GM23338 (cell line): Measurements from ENCODE around the gene PGLYRP2.

Experiments used
- CREB1 ChIP-seq: fragments of 250-450 bp; sonication (Bioruptor Pico); IDR thresholded peaks from 2 replicates; pipeline ENCODE4 v1.5.0; 2020; ENCODE audit warnings: low read depth, mild to moderate bottlenecking, moderate library complexity
- EZH2 ChIP-seq: fragments of 200-600 bp; sonication (generic); IDR thresholded peaks from one replicate; pipeline ENCODE4 v1.8.0; 2017; ENCODE audit warnings: antibody characterized with exemption, mild to moderate bottlenecking, low read depth; ENCODE audit not compliant: unreplicated experiment
- EZH2phosphoT487 ChIP-seq: fragments of 200-600 bp; sonication (generic); IDR thresholded peaks from one replicate; pipeline ENCODE4 v1.8.1; 2018; ENCODE audit warnings: antibody characterized with exemption; ENCODE audit not compliant: unreplicated experiment
- JUNB ChIP-seq: IDR thresholded peaks from one replicate; pipeline ENCODE4 v1.6.1; 2016; ENCODE audit warnings: antibody characterized with exemption; ENCODE audit not compliant: unreplicated experiment
- NANOG ChIP-seq: IDR thresholded peaks from 2 replicates; pipeline ENCODE4 v1.6.1; 2016; ENCODE audit warnings: antibody characterized with exemption, borderline replicate concordance
- POLR2AphosphoS5 ChIP-seq: IDR thresholded peaks from 2 replicates; pipeline ENCODE4 v1.6.1; 2016; ENCODE audit warnings: antibody characterized with exemption, low read depth
- STAT1 ChIP-seq: IDR thresholded peaks from one replicate; pipeline ENCODE4 v1.6.1; 2016; ENCODE audit warnings: antibody characterized with exemption; ENCODE audit not compliant: unreplicated experiment
- ZNF114 ChIP-seq: fragments of 250-450 bp; sonication (Bioruptor Pico); IDR thresholded peaks from 2 replicates; pipeline ENCODE4 v1.5.0; 2020; ENCODE audit warnings: mild to moderate bottlenecking, moderate library complexity
- ZNF331 ChIP-seq: fragments of 250-450 bp; sonication (Bioruptor Pico); IDR thresholded peaks from 2 replicates; pipeline ENCODE4 v1.5.0; 2020; ENCODE audit warnings: low read depth, mild to moderate bottlenecking, moderate library complexity
- TF ChIP-seq, protein P1 (sequence below), 2 experiments: fragments of 200-600 bp in 1 of 2; sonication (generic) in 1 of 2; conservative IDR thresholded peaks; 2 replicates each; pipeline versions ENCODE4 v1.5.1 to v1.6.1; 2016 to 2017; ENCODE audit warnings: antibody characterized with exemption in 2 of 2, low read depth in 2 of 2, mild to moderate bottlenecking in 2 of 2, moderate library complexity in 1 of 2
- TF ChIP-seq, protein P2 (sequence below): IDR thresholded peaks from one replicate; pipeline ENCODE4 v1.6.1; 2018; ENCODE audit warnings: antibody characterized with exemption; ENCODE audit not compliant: unreplicated experiment

DNA sequence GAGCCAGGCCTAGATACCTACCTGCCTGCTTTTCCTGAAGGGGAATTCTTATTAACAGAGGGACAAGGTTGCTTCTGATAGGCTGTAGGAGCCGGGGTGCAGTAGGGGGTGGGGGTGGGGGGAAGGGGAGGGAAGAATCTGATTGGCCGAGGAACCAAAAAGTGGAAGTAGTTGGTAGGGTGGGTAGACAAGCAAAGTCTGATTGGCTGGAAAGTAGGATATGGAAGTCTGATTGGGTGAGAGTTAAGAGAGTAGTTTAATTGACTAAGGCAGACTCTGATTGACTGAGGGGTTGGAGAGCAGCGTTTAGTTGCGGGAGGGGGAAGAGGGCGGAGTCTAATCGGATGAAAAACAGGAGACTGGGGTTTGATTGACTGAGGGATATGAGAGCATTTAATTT is 19.6 kb upstream of the PGLYRP2 start:
- TF ChIP-seq, protein P1, sequence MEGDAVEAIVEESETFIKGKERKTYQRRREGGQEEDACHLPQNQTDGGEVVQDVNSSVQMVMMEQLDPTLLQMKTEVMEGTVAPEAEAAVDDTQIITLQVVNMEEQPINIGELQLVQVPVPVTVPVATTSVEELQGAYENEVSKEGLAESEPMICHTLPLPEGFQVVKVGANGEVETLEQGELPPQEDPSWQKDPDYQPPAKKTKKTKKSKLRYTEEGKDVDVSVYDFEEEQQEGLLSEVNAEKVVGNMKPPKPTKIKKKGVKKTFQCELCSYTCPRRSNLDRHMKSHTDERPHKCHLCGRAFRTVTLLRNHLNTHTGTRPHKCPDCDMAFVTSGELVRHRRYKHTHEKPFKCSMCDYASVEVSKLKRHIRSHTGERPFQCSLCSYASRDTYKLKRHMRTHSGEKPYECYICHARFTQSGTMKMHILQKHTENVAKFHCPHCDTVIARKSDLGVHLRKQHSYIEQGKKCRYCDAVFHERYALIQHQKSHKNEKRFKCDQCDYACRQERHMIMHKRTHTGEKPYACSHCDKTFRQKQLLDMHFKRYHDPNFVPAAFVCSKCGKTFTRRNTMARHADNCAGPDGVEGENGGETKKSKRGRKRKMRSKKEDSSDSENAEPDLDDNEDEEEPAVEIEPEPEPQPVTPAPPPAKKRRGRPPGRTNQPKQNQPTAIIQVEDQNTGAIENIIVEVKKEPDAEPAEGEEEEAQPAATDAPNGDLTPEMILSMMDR (conservative IDR thresholded peaks at IDR 0.05; ENCODE audit: low read depth in 2 of 2), result no peak
- no peak for TF ChIP-seq ZNF114 (CRISPR knock-in tag)
- TF ChIP-seq, protein P2, sequence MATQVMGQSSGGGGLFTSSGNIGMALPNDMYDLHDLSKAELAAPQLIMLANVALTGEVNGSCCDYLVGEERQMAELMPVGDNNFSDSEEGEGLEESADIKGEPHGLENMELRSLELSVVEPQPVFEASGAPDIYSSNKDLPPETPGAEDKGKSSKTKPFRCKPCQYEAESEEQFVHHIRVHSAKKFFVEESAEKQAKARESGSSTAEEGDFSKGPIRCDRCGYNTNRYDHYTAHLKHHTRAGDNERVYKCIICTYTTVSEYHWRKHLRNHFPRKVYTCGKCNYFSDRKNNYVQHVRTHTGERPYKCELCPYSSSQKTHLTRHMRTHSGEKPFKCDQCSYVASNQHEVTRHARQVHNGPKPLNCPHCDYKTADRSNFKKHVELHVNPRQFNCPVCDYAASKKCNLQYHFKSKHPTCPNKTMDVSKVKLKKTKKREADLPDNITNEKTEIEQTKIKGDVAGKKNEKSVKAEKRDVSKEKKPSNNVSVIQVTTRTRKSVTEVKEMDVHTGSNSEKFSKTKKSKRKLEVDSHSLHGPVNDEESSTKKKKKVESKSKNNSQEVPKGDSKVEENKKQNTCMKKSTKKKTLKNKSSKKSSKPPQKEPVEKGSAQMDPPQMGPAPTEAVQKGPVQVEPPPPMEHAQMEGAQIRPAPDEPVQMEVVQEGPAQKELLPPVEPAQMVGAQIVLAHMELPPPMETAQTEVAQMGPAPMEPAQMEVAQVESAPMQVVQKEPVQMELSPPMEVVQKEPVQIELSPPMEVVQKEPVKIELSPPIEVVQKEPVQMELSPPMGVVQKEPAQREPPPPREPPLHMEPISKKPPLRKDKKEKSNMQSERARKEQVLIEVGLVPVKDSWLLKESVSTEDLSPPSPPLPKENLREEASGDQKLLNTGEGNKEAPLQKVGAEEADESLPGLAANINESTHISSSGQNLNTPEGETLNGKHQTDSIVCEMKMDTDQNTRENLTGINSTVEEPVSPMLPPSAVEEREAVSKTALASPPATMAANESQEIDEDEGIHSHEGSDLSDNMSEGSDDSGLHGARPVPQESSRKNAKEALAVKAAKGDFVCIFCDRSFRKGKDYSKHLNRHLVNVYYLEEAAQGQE, result no peak
- no peak for TF ChIP-seq EZH2
- TF ChIP-seq POLR2AphosphoS5, result no peak
- TF ChIP-seq EZH2phosphoT487, result no peak
- no peak for TF ChIP-seq NANOG
- TF ChIP-seq CREB1 (CRISPR knock-in tag), result no peak
- TF ChIP-seq ZNF331 (CRISPR knock-in tag), result no peak
- no peak for TF ChIP-seq JUNB
- TF ChIP-seq STAT1, result no peak
